ENCODE measurements around the gene TMEM129.

DNA sequence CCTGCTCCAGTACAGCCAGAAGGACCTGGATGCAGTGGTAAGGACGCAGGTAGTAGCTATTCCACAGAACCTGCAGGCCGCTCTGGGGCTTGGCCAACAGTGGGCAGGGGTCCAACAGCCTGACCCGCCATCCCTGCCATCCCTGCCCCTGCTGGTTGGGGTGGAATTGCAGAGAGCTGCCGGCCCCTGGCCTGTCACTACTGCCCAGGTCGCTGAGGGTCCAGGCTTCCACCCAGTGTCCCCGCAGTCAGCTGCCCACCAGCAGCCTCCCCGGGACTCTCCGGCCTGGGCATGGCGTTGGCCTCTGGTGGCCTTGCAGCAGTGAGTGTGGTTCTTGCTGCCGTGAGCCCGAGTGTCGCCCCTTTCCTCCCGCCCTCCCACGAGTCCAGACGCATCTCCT, 16.5 kb upstream of the TMEM129 start:
- no peak for TF ChIP-seq CTCF (conservative IDR thresholded peaks at IDR 0.05)
- no peak for TF ChIP-seq EZH2 (IDR thresholded peaks at IDR 0.05; ENCODE audit: low read depth)

Data from PC-9 (cell line).